ENCODE results near the gene SETD5. TPM values are rescaled to one million over a fixed set of nuclear protein-coding genes. Genes with fewer than 3 reads are reported as not detected.
A peak's percentile ranks its signal among the peaks of the same experiment; 100 is the strongest.
"Not testable (repeated sequence)": the region's sequence is repeated elsewhere in the genome, so short reads cannot be mapped to it uniquely, and the experiment has no call there.

Gene SETD5
- total RNA-seq, 1 donor from 2014 or later = 146 TPM

- Mint-ChIP-seq H3K4me3 (ENCODE audit: low read depth) (no peak overlapping the region), H3K27ac (no peak overlapping the region), H3K4me1 (ENCODE audit: low read depth) (peaks cover 22% of the 10 kb centered on the region), H3K36me3 (ENCODE audit: low read depth) (peaks cover 55% of the 10 kb centered on the region), H3K9me3 (no peaks in the 10 kb centered on the region), H3K27me3 (ENCODE audit: low read depth) (no peaks in the 10 kb centered on the region)
- intact Hi-C loops (cut with micrococcal nuclease) = no loop called here
- DNase-seq (ENCODE audit: low spot score) = no peak
Observed at GRCh38 chr3:9455596-9456131, 58.2 kb downstream of the SETD5 start.

GRCh38 chr3:9467451-9467850 is 70.0 kb downstream of the SETD5 start:
- Mint-ChIP-seq H3K27ac (peak overlapping the region; percentile 56), H3K4me1 (ENCODE audit: low read depth) (peaks cover 31% of the 10 kb centered on the region), H3K36me3 (ENCODE audit: low read depth) (peaks cover 76% of the 10 kb centered on the region), H3K4me3 (ENCODE audit: low read depth) (no peak overlapping the region), H3K9me3 (no peaks in the 10 kb centered on the region), H3K27me3 (ENCODE audit: low read depth) (no peaks in the 10 kb centered on the region)
- intact Hi-C loops (cut with micrococcal nuclease) = loop anchor here (5.0 kb wide), 1 partner anchor 70 kb away; the partner anchor contains the start of gene SETD5
- DNase-seq (ENCODE audit: low spot score) = no peak

- Mint-ChIP-seq H3K27ac (peak overlapping the region; percentile 56), H3K36me3 (ENCODE audit: low read depth) (peaks cover 84% of the 10 kb centered on the region), H3K4me1 (ENCODE audit: low read depth) (peaks cover 31% of the 10 kb centered on the region), H3K9me3 (no peaks in the 10 kb centered on the region), H3K4me3 (ENCODE audit: low read depth) (no peak overlapping the region), H3K27me3 (ENCODE audit: low read depth) (no peaks in the 10 kb centered on the region)
- DNase-seq (ENCODE audit: low spot score) = no peak
- intact Hi-C loops (cut with micrococcal nuclease) = loop anchor here (5.0 kb wide), 1 partner anchor 71 kb away; the partner anchor contains the start of gene SETD5
Observed at GRCh38 chr3:9468460-9468859, 71.0 kb downstream of the SETD5 start.

GRCh38 chr3:9469986-9470385 is 72.6 kb downstream of the SETD5 start:
- intact Hi-C loops (cut with micrococcal nuclease) = loop anchor here (5.0 kb wide), 1 partner anchor 73 kb away; the partner anchor contains the start of gene SETD5

GRCh38 chr3:9473496-9474065 is 76.2 kb downstream of the SETD5 start:
- no peaks in the 10 kb centered on the region for H3K9me3 Mint-ChIP-seq
- intact Hi-C loops (cut with micrococcal nuclease) = no loop called here
- H3K4me3 Mint-ChIP-seq (ENCODE audit: low read depth) = no peak overlapping the region
- no peak overlapping the region for H3K27ac Mint-ChIP-seq
- no peaks in the 10 kb centered on the region for H3K27me3 Mint-ChIP-seq (ENCODE audit: low read depth)
- H3K4me1 Mint-ChIP-seq (ENCODE audit: low read depth) = peaks cover 15% of the 10 kb centered on the region
- no peak for DNase-seq (ENCODE audit: low spot score)
- H3K36me3 Mint-ChIP-seq (ENCODE audit: low read depth) = peaks cover 85% of the 10 kb centered on the region

More at GRCh38 chr3:9469986-9470385, 72.6 kb downstream of the SETD5 start:
- H3K27me3 Mint-ChIP-seq (ENCODE audit: low read depth) = no peaks in the 10 kb centered on the region
- no peak overlapping the region for H3K27ac Mint-ChIP-seq
- peaks cover 86% of the 10 kb centered on the region for H3K36me3 Mint-ChIP-seq (ENCODE audit: low read depth)
- no peak overlapping the region for H3K4me3 Mint-ChIP-seq (ENCODE audit: low read depth)
- no peaks in the 10 kb centered on the region for H3K9me3 Mint-ChIP-seq
- no peak for DNase-seq (ENCODE audit: low spot score)
- H3K4me1 Mint-ChIP-seq (ENCODE audit: low read depth) = peaks cover 31% of the 10 kb centered on the region

- DNase-seq (ENCODE audit: low spot score) = no peak
- H3K9me3 Mint-ChIP-seq = no peaks in the 10 kb centered on the region
- no peak overlapping the region for H3K4me3 Mint-ChIP-seq (ENCODE audit: low read depth)
- no peaks in the 10 kb centered on the region for H3K27me3 Mint-ChIP-seq (ENCODE audit: low read depth)
- no peak overlapping the region for H3K27ac Mint-ChIP-seq
- peaks cover 88% of the 10 kb centered on the region for H3K36me3 Mint-ChIP-seq (ENCODE audit: low read depth)
- peaks cover 8% of the 10 kb centered on the region for H3K4me1 Mint-ChIP-seq (ENCODE audit: low read depth)
- intact Hi-C loops (cut with micrococcal nuclease) = no loop called here
Observed at GRCh38 chr3:9474482-9474881, 77.1 kb downstream of the SETD5 start.

- Mint-ChIP-seq H3K4me3 (ENCODE audit: low read depth) (no peak overlapping the region), H3K9me3 (no peaks in the 10 kb centered on the region), H3K27me3 (ENCODE audit: low read depth) (no peaks in the 10 kb centered on the region), H3K27ac (no peak overlapping the region), H3K4me1 (ENCODE audit: low read depth) (no peaks in the 10 kb centered on the region), H3K36me3 (ENCODE audit: low read depth) (peaks cover 75% of the 10 kb centered on the region)
- no peak for DNase-seq (ENCODE audit: low spot score)
- intact Hi-C loops (cut with micrococcal nuclease) = no loop called here
Observed at GRCh38 chr3:9476935-9477334, 79.5 kb downstream of the SETD5 start.

GRCh38 chr3:9480265-9480664 is 82.8 kb downstream of the SETD5 start:
- peaks cover 60% of the 10 kb centered on the region for H3K36me3 Mint-ChIP-seq (ENCODE audit: low read depth)
- no peaks in the 10 kb centered on the region for H3K4me1 Mint-ChIP-seq (ENCODE audit: low read depth)
- H3K27ac Mint-ChIP-seq = no peak overlapping the region
- H3K9me3 Mint-ChIP-seq = no peaks in the 10 kb centered on the region
- intact Hi-C loops (cut with micrococcal nuclease) = no loop called here
- DNase-seq (ENCODE audit: low spot score) = no peak
- H3K4me3 Mint-ChIP-seq (ENCODE audit: low read depth) = no peak overlapping the region
- H3K27me3 Mint-ChIP-seq (ENCODE audit: low read depth) = no peaks in the 10 kb centered on the region

GRCh38 chr3:9485248-9485647 is 87.8 kb downstream of the SETD5 start:
- H3K4me3 Mint-ChIP-seq (ENCODE audit: low read depth) = no peak overlapping the region
- intact Hi-C loops (cut with micrococcal nuclease) = no loop called here
- H3K9me3 Mint-ChIP-seq = peaks cover 7% of the 10 kb centered on the region
- DNase-seq (ENCODE audit: low spot score) = no peak
- H3K36me3 Mint-ChIP-seq (ENCODE audit: low read depth) = peaks cover 40% of the 10 kb centered on the region
- no peaks in the 10 kb centered on the region for H3K4me1 Mint-ChIP-seq (ENCODE audit: low read depth)
- H3K27ac Mint-ChIP-seq = no peak overlapping the region
- H3K27me3 Mint-ChIP-seq (ENCODE audit: low read depth) = no peaks in the 10 kb centered on the region

- peaks cover 13% of the 10 kb centered on the region for H3K36me3 Mint-ChIP-seq (ENCODE audit: low read depth)
- no peaks in the 10 kb centered on the region for H3K27me3 Mint-ChIP-seq (ENCODE audit: low read depth)
- DNase-seq (ENCODE audit: low spot score) = no peak
- no peak overlapping the region for H3K27ac Mint-ChIP-seq
- no peaks in the 10 kb centered on the region for H3K4me1 Mint-ChIP-seq (ENCODE audit: low read depth)
- intact Hi-C loops (cut with micrococcal nuclease) = no loop called here
- H3K4me3 Mint-ChIP-seq (ENCODE audit: low read depth) = no peak overlapping the region
- peaks cover 7% of the 10 kb centered on the region for H3K9me3 Mint-ChIP-seq
Observed at GRCh38 chr3:9491506-9491905, 94.1 kb downstream of the SETD5 start.

- intact Hi-C loops (cut with micrococcal nuclease); H3K4me1 Mint-ChIP-seq (ENCODE audit: low read depth); H3K4me3 Mint-ChIP-seq (ENCODE audit: low read depth); H3K9me3 Mint-ChIP-seq; H3K36me3 Mint-ChIP-seq (ENCODE audit: low read depth); DNase-seq (ENCODE audit: low spot score); H3K27me3 Mint-ChIP-seq (ENCODE audit: low read depth); H3K27ac Mint-ChIP-seq: not testable (repeated sequence)
Observed at GRCh38 chr3:9494036-9494435, 96.6 kb downstream of the SETD5 start.

- Mint-ChIP-seq H3K4me3 (ENCODE audit: low read depth) (no peak overlapping the region), H3K36me3 (ENCODE audit: low read depth) (no peaks in the 10 kb centered on the region), H3K27me3 (ENCODE audit: low read depth) (peaks cover 15% of the 10 kb centered on the region), H3K4me1 (ENCODE audit: low read depth) (peaks cover 2% of the 10 kb centered on the region), H3K27ac (no peak overlapping the region), H3K9me3 (no peaks in the 10 kb centered on the region)
- intact Hi-C loops (cut with micrococcal nuclease) = no loop called here
- DNase-seq (ENCODE audit: low spot score) = no peak
Observed at GRCh38 chr3:9496893-9497292, 99.5 kb downstream of the SETD5 start.

GRCh38 chr3:9497821-9498565 is 100.6 kb downstream of the SETD5 start:
- DNase-seq (ENCODE audit: low spot score) = no peak
- Mint-ChIP-seq H3K27ac (no peak overlapping the region), H3K4me3 (ENCODE audit: low read depth) (no peak overlapping the region), H3K36me3 (ENCODE audit: low read depth) (no peaks in the 10 kb centered on the region), H3K9me3 (no peaks in the 10 kb centered on the region), H3K4me1 (ENCODE audit: low read depth) (peaks cover 2% of the 10 kb centered on the region), H3K27me3 (ENCODE audit: low read depth) (peaks cover 17% of the 10 kb centered on the region)
- intact Hi-C loops (cut with micrococcal nuclease) = no loop called here
